HepG2 (cell line): Measurements from ENCODE around the gene GLI3. TPM values are rescaled to one million over a fixed set of nuclear protein-coding genes. Genes with fewer than 3 reads are reported as not detected.

Source experiments
- ATAC-seq: fragments of 200-7000 bp; cut with Tn5 transposase; 3 replicates; pipeline ENCODE4 v1.9.1; 2020; ENCODE audit warnings: mild to moderate bottlenecking, moderate library complexity
- BruUV-seq: library from RNA; stranded (reverse); fragments of 400-500 nt; replicated peaks from 2 replicates; lab custom pipeline; 2021; lab: Mats Ljungman, UMichigan
- CTCF ChIA-PET: fragments of 300-600 bp; formaldehyde crosslinking; extraction: SDS; loops from one replicate; lab custom pipeline; 2021; ENCODE audit warnings: low total read pairs, inconsistent platforms, low intra/inter-chr PET ratio; lab: Yijun Ruan, JAX
- POLR2A ChIA-PET: fragments of 350-600 bp; sonication (Branson Sonifier 250); formaldehyde crosslinking; loops from one replicate; lab custom pipeline; 2020; ENCODE audit warnings: antibody characterized with exemption, inconsistent platforms; lab: Yijun Ruan, JAX
- DNase-seq: peaks from one replicate; pipeline ENCODE4 v3.0.0-alpha.2; 2015; ENCODE audit warnings: low spot score
- FAIRE-seq: peaks from 3 replicates; lab custom pipeline; 2011; peaks lifted over from hg19 to GRCh38; lab: Jason Lieb, UNC
- H2AFZ ChIP-seq: one replicate; pipeline ENCODE4 v1.6.1; 2011; ENCODE audit warnings: low read length, inconsistent platforms
- H3K27ac ChIP-seq: fragments of 300-600 bp; 3 replicates; pipeline ENCODE4 v1.8.0; 2011; ENCODE audit warnings: mixed run types, mild to moderate bottlenecking, mixed read lengths, low read length, inconsistent platforms; ENCODE audit not compliant: insufficient read depth; ENCODE audit errors: extremely low read length
- H3K27me3 ChIP-seq, 2 experiments: fragments of 200-600 bp in 1 of 2; 2 replicates in 1 of 2; 3 replicates in 1 of 2; pipeline versions ENCODE4 v1.6.0 to v1.8.0; 2011; ENCODE audit warnings: low read length in 2 of 2, mild to moderate bottlenecking in 2 of 2, moderate library complexity in 2 of 2, inconsistent platforms in 1 of 2; ENCODE audit not compliant: insufficient read depth in 2 of 2, control insufficient read depth in 1 of 2
- H3K36me3 ChIP-seq, 2 experiments: fragments of 200-600 bp in 1 of 2; replicated peaks in 1 of 2; 2 replicates in 1 of 2; 3 replicates in 1 of 2; pipeline versions ENCODE4 v1.5.1 to v1.8.0; 2011; ENCODE audit warnings: low read length in 2 of 2, inconsistent platforms in 1 of 2; ENCODE audit not compliant: insufficient read depth in 2 of 2, control insufficient read depth in 1 of 2
- H3K4me1 ChIP-seq: 2 replicates; pipeline ENCODE4 v1.5.1; 2012; ENCODE audit warnings: low read length, inconsistent platforms; ENCODE audit not compliant: insufficient read depth
- H3K4me2 ChIP-seq: 2 replicates; pipeline ENCODE4 v1.6.0; 2011; ENCODE audit warnings: low read depth, low read length, inconsistent platforms
- H3K4me3 ChIP-seq, 3 experiments: fragments of 200-600 bp in 1 of 3; sonication (generic), shearing (Covaris generic) in 1 of 3; replicated peaks in 1 of 3; 2 replicates each; pipeline ENCODE4 v1.5.1; 2011 to 2016; ENCODE audit warnings: low read length in 3 of 3, inconsistent platforms in 2 of 3, low read depth in 2 of 3, mild to moderate bottlenecking in 2 of 3, control low read depth in 1 of 3, mixed read lengths in 1 of 3; ENCODE audit not compliant: insufficient read depth in 1 of 3
- H3K79me2 ChIP-seq: one replicate; pipeline ENCODE4 v1.6.1; 2011; ENCODE audit warnings: low read length, inconsistent platforms; ENCODE audit not compliant: insufficient read depth
- H3K9ac ChIP-seq: 2 replicates; pipeline ENCODE4 v1.6.0; 2011; ENCODE audit warnings: mild to moderate bottlenecking, low read depth, low read length, inconsistent platforms; ENCODE audit not compliant: insufficient read depth
- H3K9me3 ChIP-seq: 2 replicates; pipeline ENCODE4 v1.5.1; 2012; ENCODE audit warnings: mild to moderate bottlenecking, low read length
- H4K20me1 ChIP-seq: 2 replicates; pipeline ENCODE4 v1.6.0; 2011; ENCODE audit warnings: inconsistent platforms, mild to moderate bottlenecking, low read length, moderate library complexity; ENCODE audit not compliant: insufficient read depth
- HES4 ChIP-seq: sonication (generic); formaldehyde crosslinking; IDR thresholded peaks from 2 replicates; pipeline ENCODE4 v1.9.0; 2021; ENCODE audit warnings: mild to moderate bottlenecking, missing genetic modification reagents, borderline replicate concordance
- RERE ChIP-seq: IDR thresholded peaks from 2 replicates; pipeline ENCODE4 v1.6.1; 2016; ENCODE audit warnings: low read depth, missing genetic modification reagents, missing compliant biosample characterization
- ZNF275 ChIP-seq: sonication (generic); formaldehyde crosslinking; IDR thresholded peaks from 2 replicates; pipeline ENCODE4 v1.8.0; 2022; ENCODE audit warnings: missing genetic modification reagents, mild to moderate bottlenecking, inconsistent platforms, borderline replicate concordance
- ZNF441 ChIP-seq: sonication (generic); formaldehyde crosslinking; IDR thresholded peaks from 2 replicates; pipeline ENCODE4 v1.7.0; 2021; ENCODE audit warnings: missing genetic modification reagents, borderline replicate concordance
- ZNF619 ChIP-seq: sonication (generic); formaldehyde crosslinking; IDR thresholded peaks from 2 replicates; pipeline ENCODE4 v1.4.0; 2020; ENCODE audit warnings: mild to moderate bottlenecking, missing genetic modification reagents
- ZNF772 ChIP-seq: sonication (generic); formaldehyde crosslinking; IDR thresholded peaks from 2 replicates; pipeline ENCODE4 v1.5.0; 2020; ENCODE audit warnings: mild to moderate bottlenecking, missing genetic modification reagents
- ZNF780A ChIP-seq: sonication (generic); formaldehyde crosslinking; IDR thresholded peaks from 2 replicates; pipeline ENCODE4 v1.8.0; 2022; ENCODE audit warnings: mild to moderate bottlenecking, missing genetic modification reagents, moderate library complexity
- ZSCAN12 ChIP-seq: sonication (generic); formaldehyde crosslinking; IDR thresholded peaks from 2 replicates; pipeline ENCODE4 v1.9.0; 2021; ENCODE audit warnings: mild to moderate bottlenecking, missing genetic modification reagents
- WGBS: methylation state at CpG from one replicate; pipeline ENCODE4 v1.1.6; 2017; ENCODE audit warnings: low lambda C conversion rate; 5-methylcytosine and 5-hydroxymethylcytosine counted together
- in situ Hi-C: cut with HindIII; loops from 2 replicates; pipeline ENCODE4 v1.10.0; 2017; ENCODE audit warnings: low pct_unique_long_range_greater_than_20kb; ENCODE audit not compliant: extremely low pct_ligation_motif_present
- intact Hi-C: fragments of 100-400 bp; cut with micrococcal nuclease; formaldehyde crosslinking; loops from one replicate; pipeline ENCODE4 v1.10.0; 2022; ENCODE audit not compliant: unreplicated experiment
- polyA plus RNA-seq, 8 experiments: library from polyadenylated mRNA; depleted of rRNA in 3 of 8; stranded (reverse) in 7 of 8; unstranded in 1 of 8; fragments of >200 nt; fragmentation: Illumina TruSeq in 4 of 8; extraction: Trizol in 4 of 8; gene quantifications; 2 replicates each; pipeline versions ENCODE4 v1.2.1 to v1.2.3, GENCODE V29; 2011 to 2016; ENCODE audit warnings: low read depth in 4 of 8, missing spikeins in 1 of 8, mixed read lengths in 1 of 8; ENCODE audit not compliant: insufficient read depth in 1 of 8
- total RNA-seq, 5 experiments: library from RNA; depleted of rRNA; stranded (reverse); fragments of >200 nt; fragmentation: Illumina TruSeq; extraction: Trizol; gene quantifications; 2 replicates each; pipeline ENCODE4 v1.2.3, GENCODE V29; 2016; ENCODE audit warnings: low read depth in 1 of 5

Gene GLI3
- total and polyA plus RNA-seq, 2 of the 13 experiments (the other 11 are each of a cell fraction or from before 2014, with no cell fraction given) = not detected

GRCh38 chr7:42208572-42208971 lies 28.4 kb downstream of the GLI3 start (continued):
- TF ChIP-seq RERE (CRISPR knock-in tag) (no peak), ZNF441 (no peak), ZSCAN12 (CRISPR knock-in tag) (no peak), HES4 (CRISPR knock-in tag) (no peak)

GRCh38 chr7:42207420-42207819 lies 29.6 kb downstream of the GLI3 start:
- intact Hi-C loops (no loop called here), in situ Hi-C loops (no loop called here)
- Histone ChIP-seq H4K20me1 (no peaks in the 10 kb centered on the region), H2AFZ (no peak overlapping the region), H3K79me2 (no peaks in the 10 kb centered on the region), H3K27me3 (peaks cover 2 to 5% of the 10 kb centered on the region in 2 experiments; a peak in 3 of 5 replicates), H3K4me1 (no peaks in the 10 kb centered on the region), H3K27ac (no peak overlapping the region), H3K4me3 (no peak overlapping the region), H3K4me2 (no peak overlapping the region)
- 2% methylated on average over 2 of the region's 2 CpGs for WGBS
- no TSS peak for BruUV-seq
- no peak for ATAC-seq
- TF ChIP-seq ZNF619 = no peak
- no peak for TF ChIP-seq ZNF780A (CRISPR knock-in tag)
- TF ChIP-seq ZNF772 = no peak
- TF ChIP-seq ZNF275 (CRISPR knock-in tag) = no peak
- TF ChIP-seq, all 625 proteins: peak for 0
- ChIA-PET POLR2A (no interaction called here), CTCF (no interaction called here)
- H3K9ac ChIP-seq = no peak overlapping the region
- H3K36me3 ChIP-seq = no peaks in the 10 kb centered on the region
- DNase-seq (no peak), FAIRE-seq (no peak)
- no peaks in the 10 kb centered on the region for H3K9me3 ChIP-seq
